ENCODE data around the gene SIGMAR1.
"Not testable (repeated sequence)": the region's sequence is repeated elsewhere in the genome, so short reads cannot be mapped to it uniquely, and the experiment has no call there.

The SIGMAR1 gene

GRCh38 chr9:34654323-34655051 lies 16.9 kb upstream of the SIGMAR1 start:
- no peak for DNase-seq

GRCh38 chr9:34653151-34654072 lies 15.8 kb upstream of the SIGMAR1 start:
- no peak for DNase-seq

- no peak for DNase-seq
Measured at GRCh38 chr9:34652602-34653000, 15.0 kb upstream of the SIGMAR1 start.

DNA sequence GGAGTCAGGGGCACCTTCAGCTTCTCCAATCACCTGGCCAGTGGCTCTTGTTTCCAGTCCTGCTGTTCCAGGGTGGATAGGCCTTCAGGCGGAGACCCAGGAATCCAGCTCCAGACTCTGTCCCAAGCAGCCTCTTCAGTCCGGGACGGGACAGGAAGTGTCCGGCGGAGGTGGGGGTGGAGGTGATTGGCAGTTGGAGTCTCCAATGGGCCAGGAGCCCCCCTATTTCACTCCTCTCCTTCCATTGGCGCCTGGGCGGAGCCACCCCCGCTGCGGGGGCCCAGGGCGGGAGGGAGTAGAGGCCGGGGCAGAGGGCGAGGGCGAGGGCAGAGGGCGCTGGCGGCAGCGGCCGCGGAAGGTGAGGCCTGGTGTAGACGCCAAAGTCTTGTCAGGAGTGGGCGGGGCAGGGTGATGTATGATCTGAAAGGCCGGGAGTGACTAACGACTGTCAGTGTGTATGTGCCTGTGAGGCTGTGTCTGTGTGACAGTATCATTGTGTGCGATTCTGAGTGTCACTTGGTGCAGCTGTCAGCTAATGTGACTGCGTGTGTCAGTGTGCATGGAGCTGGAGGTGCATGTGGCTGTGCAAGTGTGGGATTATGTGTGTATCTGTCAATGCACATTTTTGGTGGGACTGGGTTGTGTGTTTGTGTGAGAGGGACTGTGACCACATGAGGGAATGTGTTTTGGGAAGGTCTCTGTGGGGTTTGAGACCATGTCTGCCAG lies 14.5 kb upstream of the SIGMAR1 start, which contains the start of gene IL11RA:
Gene IL11RA (plus strand): TSS at position 310 of the 726 bp plus-strand sequence. CDS start 3,033 bp downstream, outside the sequence.
- DNase-seq = peak; percentile 79

DNA sequence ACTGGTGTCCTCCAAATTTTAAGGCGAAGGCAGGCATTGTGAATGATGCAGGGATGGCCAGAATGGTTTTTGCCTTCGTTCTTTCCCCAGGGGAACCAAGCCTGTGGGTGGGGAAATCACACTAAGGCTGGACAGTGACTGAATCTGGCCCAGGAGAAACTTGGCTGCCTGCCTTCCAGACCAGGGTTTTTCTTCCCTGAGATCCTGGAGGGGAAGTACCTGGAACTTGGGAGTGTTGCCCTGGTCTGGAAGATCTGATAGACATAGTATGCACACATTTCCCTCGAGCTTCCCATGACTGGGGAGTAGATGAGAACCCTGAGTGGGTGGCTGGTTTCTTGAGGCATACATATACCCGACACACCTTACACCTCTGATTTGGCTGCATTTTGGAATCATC lies 13.7 kb upstream of the SIGMAR1 start:
- no peak for DNase-seq

DNA sequence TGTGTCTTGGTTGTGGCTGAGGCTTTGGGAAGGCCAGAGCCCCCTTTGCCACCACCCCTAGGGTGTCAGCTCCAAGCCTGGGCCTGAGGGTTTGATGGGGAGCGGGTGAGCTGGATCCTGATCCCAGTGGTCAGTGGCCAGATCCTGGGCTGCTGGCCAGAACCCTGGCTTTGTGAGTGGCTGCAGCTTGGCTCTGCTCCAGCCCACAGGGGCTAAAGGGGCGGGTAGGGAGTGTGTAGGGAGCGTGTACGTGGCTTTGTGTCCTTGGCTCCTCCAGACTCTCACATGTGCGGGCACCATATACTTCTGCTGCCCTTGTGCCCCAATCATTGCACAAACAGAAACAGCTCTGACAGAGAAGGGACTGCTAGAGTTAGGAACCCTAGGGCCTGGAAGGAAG lies 13.2 kb upstream of the SIGMAR1 start:
- no peak for DNase-seq

DNA sequence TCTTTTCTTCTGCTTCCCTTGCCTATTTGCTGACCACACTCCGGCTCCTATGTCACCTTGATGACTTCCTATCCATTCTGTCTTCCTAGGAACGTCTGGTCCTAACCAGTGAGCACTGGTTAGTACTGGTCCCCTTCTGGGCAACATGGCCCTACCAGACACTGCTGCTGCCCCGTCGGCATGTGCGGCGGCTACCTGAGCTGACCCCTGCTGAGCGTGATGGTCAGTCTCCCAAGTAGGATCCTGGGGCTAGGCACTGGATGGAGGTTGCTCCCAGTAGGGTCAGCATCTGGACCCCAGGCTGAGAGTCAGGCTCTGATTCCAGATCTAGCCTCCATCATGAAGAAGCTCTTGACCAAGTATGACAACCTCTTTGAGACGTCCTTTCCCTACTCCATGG lies 11.1 kb upstream of the SIGMAR1 start:
- no peak for DNase-seq

DNA sequence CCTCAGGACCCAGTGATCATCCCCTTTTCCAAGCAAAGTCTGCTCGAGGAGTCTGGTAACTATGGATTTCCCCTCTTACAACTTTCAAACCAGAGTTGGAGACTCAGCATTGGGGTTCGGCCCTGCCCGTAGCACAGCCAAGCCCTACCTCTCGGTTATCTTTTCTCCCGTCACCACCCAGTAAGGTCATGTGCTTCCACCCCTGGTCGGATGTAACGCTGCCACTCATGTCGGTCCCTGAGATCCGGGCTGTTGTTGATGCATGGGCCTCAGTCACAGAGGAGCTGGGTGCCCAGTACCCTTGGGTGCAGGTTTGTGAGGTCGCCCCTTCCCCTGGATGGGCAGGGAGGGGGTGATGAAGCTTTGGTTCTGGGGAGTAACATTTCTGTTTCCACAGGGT lies 10.1 kb upstream of the SIGMAR1 start:
- no peak for DNase-seq

DNA sequence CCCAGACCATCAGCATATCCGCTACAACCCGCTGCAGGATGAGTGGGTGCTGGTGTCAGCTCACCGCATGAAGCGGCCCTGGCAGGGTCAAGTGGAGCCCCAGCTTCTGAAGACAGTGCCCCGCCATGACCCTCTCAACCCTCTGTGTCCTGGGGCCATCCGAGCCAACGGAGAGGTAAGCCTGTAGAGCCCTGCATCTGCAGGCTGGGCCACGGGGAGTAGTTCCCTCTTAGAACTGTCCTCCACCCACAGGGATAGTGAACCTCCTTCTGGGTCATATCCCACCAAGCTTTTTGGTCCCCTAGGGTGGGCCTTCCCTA lies 9.5 kb upstream of the SIGMAR1 start:
- DNase-seq = no peak

DNA sequence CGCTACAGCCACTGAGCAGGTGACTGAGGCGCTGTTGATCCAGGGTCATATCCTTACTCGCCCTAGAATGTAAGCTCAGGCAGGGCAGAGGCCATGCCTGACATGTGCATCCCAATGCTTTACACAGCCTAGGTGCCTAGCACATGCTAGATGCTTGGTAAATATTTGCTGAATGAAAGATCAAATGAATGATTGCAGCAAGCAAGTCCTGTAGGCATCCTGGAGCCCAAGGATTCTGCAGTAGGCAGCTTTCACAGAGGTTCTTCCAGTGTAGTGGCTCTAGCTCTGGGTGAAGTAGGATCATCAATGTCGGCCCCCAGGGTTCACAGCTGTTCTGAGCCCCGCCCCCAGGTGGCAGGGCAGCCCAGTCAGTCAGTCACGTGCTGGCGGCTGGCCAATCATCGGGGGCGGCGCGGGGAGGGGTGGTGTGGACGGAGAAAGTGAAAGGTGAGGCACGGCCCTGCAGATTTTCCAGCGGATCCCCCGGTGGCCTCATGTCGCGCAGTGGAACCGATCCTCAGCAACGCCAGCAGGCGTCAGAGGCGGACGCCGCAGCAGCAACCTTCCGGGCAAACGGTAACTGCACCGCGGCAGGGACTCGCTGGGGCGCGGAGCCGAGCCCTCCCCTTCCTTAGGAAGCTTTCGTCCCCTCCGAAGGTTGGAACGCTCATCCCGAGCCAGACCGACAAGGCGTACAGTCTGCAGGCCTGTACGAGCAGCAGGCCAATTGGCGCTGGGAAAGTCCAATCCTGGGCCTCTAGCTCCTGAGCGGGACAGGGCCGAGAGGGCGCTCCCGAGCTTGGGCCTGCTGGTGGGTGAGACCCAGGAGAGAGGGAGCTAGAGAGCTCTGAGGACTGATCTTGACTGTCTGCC lies 8.9 kb upstream of the SIGMAR1 start, which contains the start of gene GALT:
Gene GALT (plus strand): TSS at position 465 of the 873 bp plus-strand sequence. CDS start 30 bp downstream, at position 495.
- DNase-seq = peak; percentile 74

- DNase-seq = no peak
Measured at GRCh38 chr9:34644766-34645314, 7.3 kb upstream of the SIGMAR1 start.

GRCh38 chr9:34642679-34643078 lies 5.1 kb upstream of the SIGMAR1 start:
- DNase-seq = no peak

DNA sequence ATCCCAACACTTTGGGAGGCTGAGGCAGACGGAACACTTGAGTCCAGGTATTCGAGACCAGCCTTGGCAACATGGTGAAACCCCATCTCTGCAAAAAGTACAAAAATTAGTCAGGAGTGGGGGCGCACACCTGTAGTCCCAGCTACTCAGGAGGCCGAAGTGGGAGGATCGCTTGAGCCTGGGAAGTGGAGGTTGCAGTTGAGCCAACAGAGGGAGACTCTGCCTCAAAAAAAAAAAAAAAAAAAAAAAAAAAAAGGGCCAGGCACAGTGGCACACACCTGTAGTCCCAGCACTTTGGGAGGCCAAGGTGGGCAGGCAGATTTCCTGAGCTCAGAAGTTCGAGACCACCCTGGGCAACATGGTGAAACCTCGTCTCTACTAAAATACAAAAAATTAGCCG lies 1.7 kb upstream of the SIGMAR1 start:
- not testable (repeated sequence) for DNase-seq

GRCh38 chr9:34638138-34638445 lies 505 bp upstream of the SIGMAR1 start:
- DNase-seq = no peak

GRCh38 chr9:34636791-34637355 lies 714 bp downstream of the SIGMAR1 start:
- DNase-seq = peak; percentile 35

GRCh38 chr9:34635556-34635955 lies 2.0 kb downstream of the SIGMAR1 start:
- DNase-seq = no peak

DNA sequence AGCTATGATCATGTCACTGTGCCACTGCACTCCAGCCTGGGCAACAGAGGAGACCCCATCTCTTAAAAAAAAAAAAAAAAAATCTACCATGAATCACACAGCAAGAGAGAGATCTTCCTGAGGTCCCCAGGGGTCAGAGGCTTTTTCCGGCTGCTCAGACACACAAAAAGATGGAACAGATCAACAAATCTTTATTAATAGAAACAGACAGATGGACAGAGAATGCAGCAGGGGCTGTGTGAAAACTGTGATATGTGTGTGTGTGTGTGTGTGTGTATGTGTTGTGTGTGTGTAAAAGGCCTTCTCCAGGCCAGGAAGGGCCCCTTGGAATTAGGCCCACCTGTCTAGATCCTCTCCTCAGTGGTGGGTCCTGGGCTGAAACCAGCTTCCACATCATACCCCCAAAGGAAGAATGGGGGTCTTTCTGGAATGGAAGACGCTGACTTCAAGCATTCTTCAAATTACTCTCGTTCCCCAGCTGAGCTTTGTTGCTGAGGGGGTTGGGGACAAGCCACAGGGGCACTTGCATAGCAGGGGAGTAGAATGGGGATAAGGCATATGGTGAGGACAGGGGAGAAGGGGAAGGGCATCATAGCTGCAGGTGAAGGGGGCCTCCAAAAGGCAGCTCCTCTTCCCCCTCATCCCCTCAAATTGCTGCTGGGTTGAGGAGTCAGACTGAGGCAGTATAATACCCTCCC lies 2.9 kb downstream of the SIGMAR1 start:
- DNase-seq = no peak

- DNase-seq = peak; percentile 49
Measured at GRCh38 chr9:34633851-34634550, 3.6 kb downstream of the SIGMAR1 start.

GRCh38 chr9:34633166-34633565 lies 4.4 kb downstream of the SIGMAR1 start:
- no peak for DNase-seq

GRCh38 chr9:34630402-34631154 lies 7.0 kb downstream of the SIGMAR1 start:
- no peak for DNase-seq
